A673 (cell line): ENCODE data around the gene CREB1.

Source experiments
- EZH2 ChIP-seq: fragments of 200-600 bp; sonication (generic); IDR thresholded peaks from 2 replicates; pipeline ENCODE4 v1.6.1; 2017; ENCODE audit warnings: borderline replicate concordance, low read depth, mild to moderate bottlenecking, mixed read lengths, antibody characterized with exemption, low read length; ENCODE audit not compliant: poor library complexity, severe bottlenecking
- TF ChIP-seq, protein P1 (sequence below): fragments of 300-800, 200-600 bp; sonication (generic); conservative IDR thresholded peaks from 2 replicates; pipeline ENCODE4 v1.5.1; 2017; ENCODE audit warnings: low read depth, mild to moderate bottlenecking, antibody characterized with exemption, low read length, moderate library complexity, mixed read lengths

DNA sequence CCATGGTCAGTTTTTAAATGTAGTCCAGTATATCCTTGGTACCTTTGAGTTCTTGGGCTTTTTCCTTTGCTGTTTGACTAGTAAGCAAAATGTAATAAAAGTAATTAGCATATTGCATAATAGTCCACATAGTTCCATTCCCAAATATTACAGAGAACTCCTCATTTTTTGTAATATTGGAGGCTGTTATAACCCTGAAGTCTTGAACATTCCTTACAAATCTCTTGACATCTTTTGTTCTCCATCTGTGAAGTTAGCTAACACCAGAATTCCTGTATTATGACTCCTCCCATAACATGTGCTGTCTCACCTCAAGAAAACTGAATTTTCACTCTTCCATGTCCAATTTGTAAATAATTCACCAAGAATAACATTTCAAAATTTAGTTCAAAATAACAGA, 17.1 kb downstream of the CREB1 start:
- TF ChIP-seq, protein P1, sequence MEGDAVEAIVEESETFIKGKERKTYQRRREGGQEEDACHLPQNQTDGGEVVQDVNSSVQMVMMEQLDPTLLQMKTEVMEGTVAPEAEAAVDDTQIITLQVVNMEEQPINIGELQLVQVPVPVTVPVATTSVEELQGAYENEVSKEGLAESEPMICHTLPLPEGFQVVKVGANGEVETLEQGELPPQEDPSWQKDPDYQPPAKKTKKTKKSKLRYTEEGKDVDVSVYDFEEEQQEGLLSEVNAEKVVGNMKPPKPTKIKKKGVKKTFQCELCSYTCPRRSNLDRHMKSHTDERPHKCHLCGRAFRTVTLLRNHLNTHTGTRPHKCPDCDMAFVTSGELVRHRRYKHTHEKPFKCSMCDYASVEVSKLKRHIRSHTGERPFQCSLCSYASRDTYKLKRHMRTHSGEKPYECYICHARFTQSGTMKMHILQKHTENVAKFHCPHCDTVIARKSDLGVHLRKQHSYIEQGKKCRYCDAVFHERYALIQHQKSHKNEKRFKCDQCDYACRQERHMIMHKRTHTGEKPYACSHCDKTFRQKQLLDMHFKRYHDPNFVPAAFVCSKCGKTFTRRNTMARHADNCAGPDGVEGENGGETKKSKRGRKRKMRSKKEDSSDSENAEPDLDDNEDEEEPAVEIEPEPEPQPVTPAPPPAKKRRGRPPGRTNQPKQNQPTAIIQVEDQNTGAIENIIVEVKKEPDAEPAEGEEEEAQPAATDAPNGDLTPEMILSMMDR, result no peak
- TF ChIP-seq EZH2, result no peak
